ENCODE data around the gene CHN2. TPM values are rescaled to one million over a fixed set of nuclear protein-coding genes. Genes with fewer than 3 reads are reported as not detected.

The CHN2 gene
- total and polyA plus RNA-seq, 3 experiments from 2014 or later, result 4.1 to 30.4 (median 5.3) TPM

Other genes starting within 250 kb of the CHN2 start
- gene TRIL, start 236.4 kb upstream of the CHN2 start, total RNA-seq, result not detected
- gene TRIL, start 236.4 kb upstream of the CHN2 start, polyA plus RNA-seq, result not detected
- gene CPVL, start 48.2 kb upstream of the CHN2 start, total RNA-seq, result 1 to 10 TPM; 1.0 to 1.3 TPM
- gene CPVL, start 48.2 kb upstream of the CHN2 start, polyA plus RNA-seq, result not detected

All from CD8-positive, alpha-beta memory T cell (primary cell).